GM23338 (cell line): ENCODE results near the gene RFNG. TPM values are rescaled to one million over a fixed set of nuclear protein-coding genes. Genes with fewer than 3 reads are reported as not detected.

ENCODE experiments used
- CREB1 ChIP-seq: fragments of 250-450 bp; sonication (Bioruptor Pico); IDR thresholded peaks from 2 replicates; pipeline ENCODE4 v1.5.0; 2020; ENCODE audit warnings: low read depth, mild to moderate bottlenecking, moderate library complexity
- ETS1 ChIP-seq: IDR thresholded peaks from 2 replicates; pipeline ENCODE4 v1.6.1; 2016; ENCODE audit warnings: antibody characterized with exemption
- EZH2phosphoT487 ChIP-seq: fragments of 200-600 bp; sonication (generic); IDR thresholded peaks from one replicate; pipeline ENCODE4 v1.8.1; 2018; ENCODE audit warnings: antibody characterized with exemption; ENCODE audit not compliant: unreplicated experiment
- JUNB ChIP-seq: IDR thresholded peaks from one replicate; pipeline ENCODE4 v1.6.1; 2016; ENCODE audit warnings: antibody characterized with exemption; ENCODE audit not compliant: unreplicated experiment
- NANOG ChIP-seq: IDR thresholded peaks from 2 replicates; pipeline ENCODE4 v1.6.1; 2016; ENCODE audit warnings: antibody characterized with exemption, borderline replicate concordance
- POLR2AphosphoS5 ChIP-seq: IDR thresholded peaks from 2 replicates; pipeline ENCODE4 v1.6.1; 2016; ENCODE audit warnings: antibody characterized with exemption, low read depth
- STAT1 ChIP-seq: IDR thresholded peaks from one replicate; pipeline ENCODE4 v1.6.1; 2016; ENCODE audit warnings: antibody characterized with exemption; ENCODE audit not compliant: unreplicated experiment
- ZNF114 ChIP-seq: fragments of 250-450 bp; sonication (Bioruptor Pico); IDR thresholded peaks from 2 replicates; pipeline ENCODE4 v1.5.0; 2020; ENCODE audit warnings: mild to moderate bottlenecking, moderate library complexity
- ZNF331 ChIP-seq: fragments of 250-450 bp; sonication (Bioruptor Pico); IDR thresholded peaks from 2 replicates; pipeline ENCODE4 v1.5.0; 2020; ENCODE audit warnings: low read depth, mild to moderate bottlenecking, moderate library complexity
- polyA plus RNA-seq: library from polyadenylated mRNA; unstranded; fragments of >200 nt; fragmentation: Nextera tagmentation; extraction: Ambion mirVana; gene quantifications from 2 replicates; pipeline ENCODE4 v1.2.1, GENCODE V29; 2016
- total RNA-seq: library from RNA; depleted of rRNA; stranded (reverse); fragments of >200 nt; shearing (Covaris generic); gene quantifications from 2 replicates; pipeline ENCODE4 v1.2.3, GENCODE V29; 2014
- TF ChIP-seq, protein P1 (sequence below): fragments of 250-450 bp; sonication (Bioruptor Pico); IDR thresholded peaks from 2 replicates; pipeline ENCODE4 v1.5.0; 2020; ENCODE audit warnings: mild to moderate bottlenecking, moderate library complexity
- TF ChIP-seq, protein P2 (sequence below), 2 experiments: fragments of 200-600 bp in 1 of 2; sonication (generic) in 1 of 2; conservative IDR thresholded peaks; 2 replicates each; pipeline versions ENCODE4 v1.5.1 to v1.6.1; 2016 to 2017; ENCODE audit warnings: antibody characterized with exemption in 2 of 2, low read depth in 2 of 2, mild to moderate bottlenecking in 2 of 2, moderate library complexity in 1 of 2

The RFNG gene
- total and polyA plus RNA-seq, 2 experiments from 2014 or later, result 18.0 to 44.7 TPM

GRCh38 chr17:82056729-82057621 lies 5.4 kb upstream of the RFNG start (continued):
- TF ChIP-seq, protein P1, sequence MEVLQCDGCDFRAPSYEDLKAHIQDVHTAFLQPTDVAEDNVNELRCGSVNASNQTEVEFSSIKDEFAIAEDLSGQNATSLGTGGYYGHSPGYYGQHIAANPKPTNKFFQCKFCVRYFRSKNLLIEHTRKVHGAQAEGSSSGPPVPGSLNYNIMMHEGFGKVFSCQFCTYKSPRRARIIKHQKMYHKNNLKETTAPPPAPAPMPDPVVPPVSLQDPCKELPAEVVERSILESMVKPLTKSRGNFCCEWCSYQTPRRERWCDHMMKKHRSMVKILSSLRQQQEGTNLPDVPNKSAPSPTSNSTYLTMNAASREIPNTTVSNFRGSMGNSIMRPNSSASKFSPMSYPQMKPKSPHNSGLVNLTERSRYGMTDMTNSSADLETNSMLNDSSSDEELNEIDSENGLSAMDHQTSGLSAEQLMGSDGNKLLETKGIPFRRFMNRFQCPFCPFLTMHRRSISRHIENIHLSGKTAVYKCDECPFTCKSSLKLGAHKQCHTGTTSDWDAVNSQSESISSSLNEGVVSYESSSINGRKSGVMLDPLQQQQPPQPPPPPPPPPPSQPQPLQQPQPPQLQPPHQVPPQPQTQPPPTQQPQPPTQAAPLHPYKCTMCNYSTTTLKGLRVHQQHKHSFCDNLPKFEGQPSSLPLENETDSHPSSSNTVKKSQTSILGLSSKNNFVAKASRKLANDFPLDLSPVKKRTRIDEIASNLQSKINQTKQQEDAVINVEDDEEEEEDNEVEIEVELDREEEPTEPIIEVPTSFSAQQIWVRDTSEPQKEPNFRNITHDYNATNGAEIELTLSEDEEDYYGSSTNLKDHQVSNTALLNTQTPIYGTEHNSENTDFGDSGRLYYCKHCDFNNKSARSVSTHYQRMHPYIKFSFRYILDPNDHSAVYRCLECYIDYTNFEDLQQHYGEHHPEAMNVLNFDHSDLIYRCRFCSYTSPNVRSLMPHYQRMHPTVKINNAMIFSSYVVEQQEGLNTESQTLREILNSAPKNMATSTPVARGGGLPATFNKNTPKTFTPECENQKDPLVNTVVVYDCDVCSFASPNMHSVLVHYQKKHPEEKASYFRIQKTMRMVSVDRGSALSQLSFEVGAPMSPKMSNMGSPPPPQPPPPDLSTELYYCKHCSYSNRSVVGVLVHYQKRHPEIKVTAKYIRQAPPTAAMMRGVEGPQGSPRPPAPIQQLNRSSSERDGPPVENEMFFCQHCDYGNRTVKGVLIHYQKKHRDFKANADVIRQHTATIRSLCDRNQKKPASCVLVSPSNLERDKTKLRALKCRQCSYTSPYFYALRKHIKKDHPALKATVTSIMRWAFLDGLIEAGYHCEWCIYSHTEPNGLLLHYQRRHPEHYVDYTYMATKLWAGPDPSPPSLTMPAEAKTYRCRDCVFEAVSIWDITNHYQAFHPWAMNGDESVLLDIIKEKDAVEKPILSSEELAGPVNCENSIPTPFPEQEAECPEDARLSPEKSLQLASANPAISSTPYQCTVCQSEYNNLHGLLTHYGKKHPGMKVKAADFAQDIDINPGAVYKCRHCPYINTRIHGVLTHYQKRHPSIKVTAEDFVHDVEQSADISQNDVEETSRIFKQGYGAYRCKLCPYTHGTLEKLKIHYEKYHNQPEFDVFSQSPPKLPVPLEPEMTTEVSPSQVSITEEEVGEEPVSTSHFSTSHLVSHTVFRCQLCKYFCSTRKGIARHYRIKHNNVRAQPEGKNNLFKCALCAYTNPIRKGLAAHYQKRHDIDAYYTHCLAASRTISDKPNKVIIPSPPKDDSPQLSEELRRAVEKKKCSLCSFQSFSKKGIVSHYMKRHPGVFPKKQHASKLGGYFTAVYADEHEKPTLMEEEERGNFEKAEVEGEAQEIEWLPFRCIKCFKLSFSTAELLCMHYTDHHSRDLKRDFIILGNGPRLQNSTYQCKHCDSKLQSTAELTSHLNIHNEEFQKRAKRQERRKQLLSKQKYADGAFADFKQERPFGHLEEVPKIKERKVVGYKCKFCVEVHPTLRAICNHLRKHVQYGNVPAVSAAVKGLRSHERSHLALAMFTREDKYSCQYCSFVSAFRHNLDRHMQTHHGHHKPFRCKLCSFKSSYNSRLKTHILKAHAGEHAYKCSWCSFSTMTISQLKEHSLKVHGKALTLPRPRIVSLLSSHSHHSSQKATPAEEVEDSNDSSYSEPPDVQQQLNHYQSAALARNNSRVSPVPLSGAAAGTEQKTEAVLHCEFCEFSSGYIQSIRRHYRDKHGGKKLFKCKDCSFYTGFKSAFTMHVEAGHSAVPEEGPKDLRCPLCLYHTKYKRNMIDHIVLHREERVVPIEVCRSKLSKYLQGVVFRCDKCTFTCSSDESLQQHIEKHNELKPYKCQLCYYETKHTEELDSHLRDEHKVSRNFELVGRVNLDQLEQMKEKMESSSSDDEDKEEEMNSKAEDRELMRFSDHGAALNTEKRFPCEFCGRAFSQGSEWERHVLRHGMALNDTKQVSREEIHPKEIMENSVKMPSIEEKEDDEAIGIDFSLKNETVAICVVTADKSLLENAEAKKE (CRISPR knock-in tag), result no peak
- TF ChIP-seq ZNF331 (no peak), CREB1 (no peak), STAT1 (no peak), EZH2phosphoT487 (no peak), ZNF114 (CRISPR knock-in tag) (no peak), ETS1 (no peak), JUNB (no peak), NANOG (no peak), POLR2AphosphoS5 (no peak)
- TF ChIP-seq, protein P2, sequence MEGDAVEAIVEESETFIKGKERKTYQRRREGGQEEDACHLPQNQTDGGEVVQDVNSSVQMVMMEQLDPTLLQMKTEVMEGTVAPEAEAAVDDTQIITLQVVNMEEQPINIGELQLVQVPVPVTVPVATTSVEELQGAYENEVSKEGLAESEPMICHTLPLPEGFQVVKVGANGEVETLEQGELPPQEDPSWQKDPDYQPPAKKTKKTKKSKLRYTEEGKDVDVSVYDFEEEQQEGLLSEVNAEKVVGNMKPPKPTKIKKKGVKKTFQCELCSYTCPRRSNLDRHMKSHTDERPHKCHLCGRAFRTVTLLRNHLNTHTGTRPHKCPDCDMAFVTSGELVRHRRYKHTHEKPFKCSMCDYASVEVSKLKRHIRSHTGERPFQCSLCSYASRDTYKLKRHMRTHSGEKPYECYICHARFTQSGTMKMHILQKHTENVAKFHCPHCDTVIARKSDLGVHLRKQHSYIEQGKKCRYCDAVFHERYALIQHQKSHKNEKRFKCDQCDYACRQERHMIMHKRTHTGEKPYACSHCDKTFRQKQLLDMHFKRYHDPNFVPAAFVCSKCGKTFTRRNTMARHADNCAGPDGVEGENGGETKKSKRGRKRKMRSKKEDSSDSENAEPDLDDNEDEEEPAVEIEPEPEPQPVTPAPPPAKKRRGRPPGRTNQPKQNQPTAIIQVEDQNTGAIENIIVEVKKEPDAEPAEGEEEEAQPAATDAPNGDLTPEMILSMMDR (conservative IDR thresholded peaks at IDR 0.05; ENCODE audit: low read depth in 2 of 2), result no peak
